GM21576 (cell line): ENCODE data around the gene ZFAND3.

Experiments used
- ATAC-seq: cut with Tn5 transposase; IDR thresholded peaks from one replicate; pipeline ENCODE4 v1.9.1; 2021; ENCODE audit warnings: mild to moderate bottlenecking, moderate library complexity; ENCODE audit not compliant: unreplicated experiment

ZFAND3 gene

GRCh38 chr6:38174806-38175495, 355.4 kb downstream of the ZFAND3 start:
- no peak for ATAC-seq

- no peak for ATAC-seq
Observed at GRCh38 chr6:38175786-38176185, 356.3 kb downstream of the ZFAND3 start.

DNA sequence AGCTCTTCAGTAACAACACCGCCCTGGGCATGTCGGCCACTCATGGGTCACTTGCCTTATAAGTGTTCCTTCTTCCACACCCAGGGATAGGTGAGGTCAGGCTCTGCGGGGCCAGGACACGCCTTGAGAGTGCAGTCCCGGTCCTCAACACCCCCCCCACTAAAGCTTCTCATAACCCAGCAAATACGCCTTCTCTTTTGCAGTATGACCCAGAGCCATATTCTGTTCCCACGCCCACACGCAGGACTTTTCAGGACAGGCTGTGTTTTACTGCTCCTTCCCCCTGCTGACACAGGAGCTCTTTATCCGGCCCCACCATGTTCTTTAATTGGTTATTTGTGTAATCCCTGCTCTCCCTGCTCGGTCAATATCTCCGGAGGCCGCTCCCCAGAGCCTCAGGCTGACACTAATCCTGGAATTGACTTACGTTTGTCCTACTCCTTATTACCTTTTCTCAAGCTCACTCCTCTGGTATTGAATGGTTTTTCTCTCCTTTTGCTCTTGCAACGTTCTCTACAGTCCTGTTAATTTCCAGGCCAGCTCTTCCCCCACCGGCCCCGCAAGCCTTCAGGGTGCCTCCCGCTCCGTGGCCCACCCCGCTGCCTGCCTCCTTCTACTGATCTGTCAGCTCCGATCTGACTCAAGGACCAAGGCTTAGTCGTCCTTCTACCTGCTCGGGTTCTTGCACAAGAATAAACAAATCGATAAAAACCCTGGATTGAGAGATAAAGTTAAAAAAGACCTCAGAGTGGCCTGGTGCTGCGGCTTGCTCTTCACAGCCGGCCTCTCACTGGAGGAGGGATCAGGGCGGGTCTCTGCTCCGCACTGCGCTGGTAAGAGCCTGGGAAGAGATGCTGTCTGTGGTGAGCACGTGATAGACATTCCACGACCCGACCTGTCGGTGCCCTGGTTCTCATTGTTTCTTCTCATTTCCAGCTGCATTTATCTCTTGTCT, 357.5 kb downstream of the ZFAND3 start:
- ATAC-seq = no peak

DNA sequence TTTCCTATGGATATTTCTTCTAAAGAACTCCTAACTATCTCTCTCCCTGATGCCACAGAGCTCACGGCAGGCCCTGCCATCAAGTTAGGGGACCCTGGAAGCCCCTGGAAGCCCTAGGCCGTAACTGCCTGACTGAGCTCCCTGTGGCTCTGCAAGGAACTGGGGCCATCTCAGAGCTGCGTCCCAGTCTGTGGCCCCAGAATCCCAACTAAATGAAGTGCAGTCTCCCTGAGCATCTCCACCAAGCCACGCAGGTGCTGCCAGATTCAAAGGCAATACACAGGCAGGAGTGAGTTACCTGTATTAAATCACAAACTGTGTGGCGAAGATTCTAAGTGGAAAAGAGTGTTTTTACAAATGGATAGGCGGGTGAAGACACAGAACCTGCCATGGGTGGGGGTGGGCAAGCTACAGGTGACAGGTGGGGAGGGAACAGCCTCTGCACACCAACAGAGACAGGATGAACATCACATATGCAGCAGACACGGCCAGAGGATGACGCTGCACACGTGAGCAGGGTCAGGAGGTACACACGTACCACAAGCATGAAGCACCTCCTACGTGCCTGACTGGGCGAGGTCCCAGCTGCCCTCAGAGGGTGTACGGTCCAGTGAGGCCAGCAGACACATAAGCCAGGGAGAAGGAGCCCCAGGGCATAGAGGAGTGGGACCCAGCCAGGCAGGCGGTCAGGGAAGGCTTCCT, 358.5 kb downstream of the ZFAND3 start:
- ATAC-seq = no peak

DNA sequence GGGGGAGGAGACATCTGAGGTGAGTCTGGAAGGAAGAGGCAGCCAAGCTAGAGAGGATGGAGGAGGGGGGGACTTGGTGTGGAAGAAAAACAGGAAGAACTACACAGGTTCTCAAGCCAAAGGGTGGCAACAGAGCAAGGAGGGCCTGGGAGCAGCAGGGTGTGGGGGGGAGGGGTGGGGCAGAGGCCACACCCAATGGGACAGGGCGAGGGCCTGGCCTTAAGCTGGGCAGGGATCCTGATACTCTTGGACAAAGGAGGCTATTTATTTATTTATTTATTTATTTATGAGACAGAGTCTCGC, 359.0 kb downstream of the ZFAND3 start:
- no peak for ATAC-seq

- no peak for ATAC-seq
Observed at GRCh38 chr6:38179300-38179699, 359.8 kb downstream of the ZFAND3 start.

- ATAC-seq = no peak
Observed at GRCh38 chr6:38179794-38180430, 360.4 kb downstream of the ZFAND3 start.

DNA sequence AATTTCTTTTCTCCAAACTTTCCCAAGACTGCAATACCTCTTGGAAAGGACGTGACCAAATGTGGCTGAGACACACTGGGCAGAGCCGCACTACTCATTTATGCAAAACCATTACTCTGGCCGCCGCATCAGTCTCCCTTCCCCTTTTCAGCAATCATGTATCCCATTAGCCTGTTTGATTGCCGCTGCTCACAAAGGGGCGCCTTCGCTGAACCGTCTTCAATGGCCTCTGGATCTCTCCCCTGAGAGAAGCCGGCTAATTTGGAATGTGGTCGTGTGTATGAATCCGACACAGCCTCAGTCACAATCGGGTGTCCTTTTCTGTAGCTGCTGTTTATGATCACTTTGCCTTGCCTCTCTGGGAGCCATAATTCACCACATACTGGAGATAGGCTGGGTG, 361.1 kb downstream of the ZFAND3 start:
- ATAC-seq = no peak

DNA sequence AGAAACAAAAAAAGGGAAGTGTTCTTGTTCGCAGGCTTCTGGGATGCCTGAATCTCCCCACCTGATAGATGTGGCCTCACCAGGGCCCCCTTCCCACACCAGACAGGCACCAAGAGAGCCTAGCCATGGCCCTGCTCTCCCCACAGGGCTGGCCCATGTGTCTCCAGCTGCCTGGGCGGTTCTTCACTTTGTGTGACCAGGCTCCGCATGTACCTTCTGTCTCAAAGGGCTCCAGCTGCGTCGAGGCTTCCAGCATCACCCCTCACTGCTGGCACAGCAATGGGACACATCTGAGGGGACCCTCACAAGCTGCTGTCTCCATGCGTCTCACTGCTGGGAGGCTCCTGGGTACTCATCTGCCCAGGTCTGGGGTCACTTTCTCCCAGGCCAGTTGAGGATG, 362.9 kb downstream of the ZFAND3 start:
- no peak for ATAC-seq

DNA sequence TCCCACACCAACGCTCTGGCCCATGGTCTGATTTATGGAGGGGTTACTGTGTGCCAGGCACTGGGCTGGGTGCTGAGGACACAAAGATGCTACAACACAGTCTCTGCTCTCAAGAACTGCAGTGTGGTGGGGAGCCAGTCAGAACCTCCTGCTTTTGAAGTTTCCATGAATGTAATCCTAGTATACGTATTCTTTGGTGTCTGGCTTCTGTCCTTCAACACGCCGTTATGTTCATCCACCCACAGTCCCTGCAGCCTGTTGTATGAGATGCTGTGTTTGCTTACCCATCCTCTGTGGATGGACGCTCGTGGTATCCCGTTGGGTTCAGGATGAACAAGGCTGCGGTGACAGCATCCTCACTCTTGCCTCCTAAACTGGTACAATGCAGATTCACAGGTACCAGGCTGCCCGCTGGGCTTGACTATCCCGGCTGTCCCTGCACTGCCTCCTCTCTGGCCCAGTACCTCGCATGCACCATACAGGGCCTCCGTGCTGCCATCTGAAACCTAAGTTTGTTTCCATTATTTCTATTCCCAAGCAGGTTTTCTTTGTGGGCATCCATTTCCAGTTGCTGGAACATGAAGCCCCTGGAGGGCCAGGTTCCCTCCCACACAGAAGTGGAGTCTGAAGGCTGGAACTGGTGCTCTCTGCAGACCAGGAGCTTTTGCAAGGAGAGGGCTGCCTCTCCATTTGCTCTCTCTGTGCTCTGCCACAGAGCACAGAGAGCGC, 364.5 kb downstream of the ZFAND3 start:
- no peak for ATAC-seq

- ATAC-seq = no peak
Observed at GRCh38 chr6:38184585-38185080, 365.1 kb downstream of the ZFAND3 start.

GRCh38 chr6:38185244-38185643, 365.7 kb downstream of the ZFAND3 start:
- no peak for ATAC-seq

DNA sequence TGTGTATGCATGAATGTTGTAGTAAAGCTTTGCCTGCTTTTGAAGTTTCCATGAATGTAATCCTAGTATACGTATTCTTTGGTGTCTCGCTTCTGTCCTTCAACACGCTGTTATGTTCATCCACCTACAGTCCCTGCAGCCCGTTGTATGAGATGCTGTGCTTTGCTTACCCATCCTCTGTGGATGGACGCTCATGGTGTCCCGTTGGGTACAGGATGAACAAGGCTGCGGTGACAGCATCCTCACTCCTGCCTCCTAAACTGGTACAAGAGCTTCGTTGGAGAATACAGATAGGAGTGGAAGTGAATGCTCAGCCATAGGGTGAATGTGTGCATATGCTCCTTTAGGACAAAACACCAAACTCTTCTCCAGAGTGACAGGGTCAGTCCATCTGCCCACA, 366.2 kb downstream of the ZFAND3 start:
- no peak for ATAC-seq

GRCh38 chr6:38187325-38187724, 367.8 kb downstream of the ZFAND3 start:
- no peak for ATAC-seq

- ATAC-seq = no peak
Observed at GRCh38 chr6:38187811-38188590, 368.5 kb downstream of the ZFAND3 start.

DNA sequence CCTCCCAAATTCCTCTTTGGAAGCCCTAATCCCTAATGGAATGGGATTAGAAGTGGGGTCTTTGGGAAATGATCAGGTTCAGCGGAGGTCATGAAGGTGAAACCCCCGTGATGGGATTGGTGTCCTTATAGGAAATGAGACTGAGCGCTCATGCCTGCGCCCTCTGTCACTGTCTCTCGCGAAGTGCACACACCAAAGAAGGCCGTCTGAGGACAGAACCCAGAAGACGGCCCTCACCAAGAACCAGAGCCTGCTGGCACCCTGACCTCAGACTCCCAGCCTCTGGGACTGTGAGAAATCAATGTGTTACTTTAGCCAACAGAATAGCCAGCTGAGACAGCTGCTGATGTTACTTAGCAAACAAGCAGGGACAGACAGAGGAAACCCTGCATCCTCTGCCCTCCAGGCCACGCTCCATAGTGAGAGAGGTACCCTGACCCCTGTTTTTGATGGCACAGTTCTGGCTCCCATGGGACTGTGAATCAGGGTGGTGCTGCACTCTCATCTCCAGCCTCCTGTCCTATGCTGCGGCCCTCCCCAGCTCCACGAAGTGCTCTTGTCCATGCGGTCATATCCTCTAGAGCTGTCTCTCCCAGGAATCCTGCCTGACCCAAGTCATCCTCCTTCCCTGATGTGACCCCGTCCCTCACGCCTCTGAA, 369.3 kb downstream of the ZFAND3 start:
- no peak for ATAC-seq

DNA sequence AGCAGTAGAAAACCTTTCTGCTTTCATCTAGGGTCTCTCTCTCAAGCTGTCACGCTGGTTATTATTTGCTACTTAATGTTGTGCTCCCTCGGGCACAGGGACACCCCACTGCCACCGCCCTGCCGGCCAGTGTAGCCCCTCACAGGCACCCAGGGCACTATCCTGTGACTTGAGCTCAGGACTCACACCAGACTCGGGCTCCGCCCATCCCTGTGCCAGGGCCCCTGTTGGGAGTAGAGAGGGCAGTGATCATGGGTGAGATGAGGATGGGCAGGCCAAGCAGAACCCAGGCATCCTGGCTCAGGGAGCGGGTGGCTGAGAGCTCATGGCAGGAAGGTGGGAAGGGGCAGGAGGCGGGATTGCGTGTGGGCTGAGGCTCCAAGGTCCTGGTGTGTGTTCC, 371.9 kb downstream of the ZFAND3 start:
- ATAC-seq = no peak

GRCh38 chr6:38192011-38192410, 372.5 kb downstream of the ZFAND3 start:
- ATAC-seq = no peak

GRCh38 chr6:38192487-38192886, 373.0 kb downstream of the ZFAND3 start:
- no peak for ATAC-seq
